Aorta (tissue), 5 donors: ENCODE data around the gene CAP2. TPM values are rescaled to one million over a fixed set of nuclear protein-coding genes. Genes with fewer than 3 reads are reported as not detected.
"Not testable (repeated sequence)": the region's sequence is repeated elsewhere in the genome, so short reads cannot be mapped to it uniquely, and the experiment has no call there.

Experiments
- ATAC-seq: fragments of 200-7000 bp; cut with Tn5 transposase; one replicate; pipeline ENCODE4 v1.9.1; 2022; ENCODE audit warnings: moderate library complexity; ENCODE audit not compliant: low FRiP score
- DNase-seq, 2 donors: peaks; one replicate each; pipeline ENCODE4 v3.0.0-alpha.2; 2020
- H3K27ac ChIP-seq, 2 donors: one replicate each; pipeline ENCODE4 v1.5.1; 2013; ENCODE audit warnings: low read length in 2 of 2, mild to moderate bottlenecking in 2 of 2, moderate library complexity in 2 of 2, control low read depth in 1 of 2, inconsistent platforms in 1 of 2, low read depth in 1 of 2
- H3K27me3 ChIP-seq, 2 donors: one replicate each; pipeline ENCODE4 v1.6.1; 2013; ENCODE audit warnings: control low read depth in 1 of 2, low read length in 1 of 2, mild to moderate bottlenecking in 1 of 2, moderate library complexity in 1 of 2; ENCODE audit not compliant: insufficient read depth in 2 of 2, control insufficient read depth in 1 of 2
- H3K36me3 ChIP-seq, 2 donors: one replicate each; pipeline ENCODE4 v1.6.1; 2013; ENCODE audit warnings: control low read depth in 1 of 2, low read length in 1 of 2, mild to moderate bottlenecking in 1 of 2; ENCODE audit not compliant: insufficient read depth in 2 of 2, control insufficient read depth in 1 of 2
- H3K4me1 ChIP-seq, 2 donors: one replicate each; pipeline ENCODE4 v1.6.1; 2013; ENCODE audit warnings: low read length in 2 of 2, control low read depth in 1 of 2, mild to moderate bottlenecking in 1 of 2, moderate library complexity in 1 of 2; ENCODE audit not compliant: insufficient read depth in 2 of 2, control insufficient read depth in 1 of 2
- H3K4me3 ChIP-seq, 2 donors: one replicate each; pipeline ENCODE4 v1.5.1; 2013; ENCODE audit warnings: low read length in 2 of 2, control low read depth in 1 of 2, mild to moderate bottlenecking in 1 of 2
- H3K9me3 ChIP-seq: one replicate; pipeline ENCODE4 v1.6.1; 2013; ENCODE audit warnings: mild to moderate bottlenecking, low read length; ENCODE audit not compliant: control insufficient read depth
- WGBS, 2 donors: extraction: QIAGEN DNeasy Blood & Tissue Kit; methylation state at CpG; one replicate each; pipeline ENCODE4 v1.1.7; 2013; 5-methylcytosine and 5-hydroxymethylcytosine counted together
- intact Hi-C, 2 donors: fragments of 100-400 bp; cut with DNase I; formaldehyde crosslinking; loops; one replicate each; pipeline versions ENCODE4 v1.14.2 to v1.15.0; 2022
- polyA plus RNA-seq, 2 donors: library from polyadenylated mRNA; stranded (reverse); fragments of 200-250 nt; gene quantifications; one replicate each; pipeline ENCODE4 v1.2.3, GENCODE V29; 2013
- total RNA-seq, 2 donors: library from RNA; stranded (reverse); fragmentation: NEBNext Ultra II Directional; extraction: Animal tissue kit (Norgen Biotek cat#: 25700); gene quantifications; one replicate each; pipeline ENCODE4 v1.2.1, GENCODE V29; 2021
- donor health status: healthy with polysubstance abuse.
- donor health status: Bipolar disorder and iron deficiency.
- donor health status: DM: no; HTN: no; CAD: no.
- donor health status: DM: no; HTN: no; CAD: no.
- donor health status: DM: yes; HTN: yes; CAD: no.

The CAP2 gene
- total and polyA plus RNA-seq, 4 donors = 21.2 to 28.4 (median 24.0) TPM

DNA sequence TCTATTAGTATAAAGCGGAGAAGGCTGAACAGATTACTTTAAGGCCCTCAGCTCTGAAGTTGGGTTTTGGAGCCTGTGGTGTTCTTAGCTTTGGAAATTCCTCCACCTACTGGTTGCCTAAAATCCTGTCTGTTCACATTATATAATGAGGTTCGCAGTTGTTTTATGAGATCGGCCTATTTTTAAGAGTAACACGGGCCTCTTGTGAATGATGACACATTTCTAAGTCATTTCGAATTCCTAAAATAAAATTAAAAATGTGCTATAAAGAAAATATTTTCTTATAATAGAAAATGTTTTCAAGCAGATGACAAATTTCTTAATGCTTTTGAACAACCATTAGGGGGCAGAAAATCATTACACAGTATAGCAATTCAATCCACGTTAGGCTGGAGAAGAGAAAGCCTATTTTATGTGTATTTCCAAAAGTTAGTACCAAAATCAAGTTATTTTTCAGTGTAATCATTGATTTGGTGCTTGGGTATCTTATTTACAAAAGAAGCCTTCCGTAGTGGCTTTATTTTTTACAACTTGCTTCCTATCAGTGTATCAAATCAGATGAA lies 190.9 kb downstream of the CAP2 start:
- DNase-seq = no peak
- Histone ChIP-seq H3K4me3 (no peak overlapping the region), H3K4me1 (no peaks in the 10 kb centered on the region)

DNA sequence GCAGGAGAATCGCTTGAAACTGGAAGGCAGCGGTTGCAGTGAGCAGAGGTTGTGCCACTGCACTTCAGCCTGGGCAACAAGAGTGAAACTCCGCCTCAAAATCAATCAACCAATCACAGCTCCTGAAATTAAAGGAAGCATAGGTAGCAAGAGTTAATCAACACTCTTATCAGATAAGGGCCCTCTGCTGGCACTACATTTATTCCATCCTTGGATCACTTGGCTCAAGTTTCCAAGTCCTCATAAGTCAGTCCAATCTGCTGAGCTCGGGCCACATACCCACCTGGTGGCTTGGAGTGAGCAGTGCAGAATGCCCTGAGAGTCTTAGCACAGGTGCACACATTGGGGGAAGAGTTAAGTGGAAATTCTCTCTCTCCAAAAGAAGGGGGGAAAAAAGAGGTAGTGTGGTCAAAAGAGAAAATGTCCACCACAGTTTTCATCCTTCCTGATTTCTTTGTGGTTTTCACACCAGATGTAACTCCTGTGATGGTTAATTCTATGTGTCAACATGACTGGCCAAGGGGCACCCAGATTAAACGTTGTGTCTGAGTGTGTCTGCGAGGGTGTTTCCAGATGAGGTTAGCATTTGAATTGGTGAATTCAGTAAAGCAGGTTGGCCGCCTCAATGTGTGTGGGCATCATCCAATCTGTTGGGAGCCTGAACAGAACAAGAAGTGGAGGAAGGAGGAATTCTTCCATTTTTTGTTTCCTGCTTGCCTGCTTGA lies 192.5 kb downstream of the CAP2 start:
- no peaks in the 10 kb centered on the region for H3K9me3 ChIP-seq
- no peaks in the 10 kb centered on the region for H3K27me3 ChIP-seq
- no peak overlapping the region for H3K4me3 ChIP-seq
- no peak overlapping the region for H3K27ac ChIP-seq
- no peaks in the 10 kb centered on the region for H3K4me1 ChIP-seq
- H3K36me3 ChIP-seq = no peaks in the 10 kb centered on the region
- ATAC-seq (no peak), DNase-seq (no peak)
- intact Hi-C loops = loop anchor here (2.0 kb wide), 2 partner anchors 219 to 429 kb away; no protein-coding TSS in a partner anchor
- WGBS, 2 donors = 76 to 77% methylated on average over 7 of the region's 7 CpGs

More for the DNA sequence above, 190.9 kb downstream of the CAP2 start:
- Histone ChIP-seq H3K27ac (peak overlapping the region in 1 of 2 donors; percentile 57), H3K9me3 (no peaks in the 10 kb centered on the region), H3K27me3 (no peaks in the 10 kb centered on the region), H3K36me3 (no peaks in the 10 kb centered on the region)
- ATAC-seq = peak; percentile 93
- intact Hi-C loops = loop anchor here (2.0 to 5.0 kb wide), 3 partner anchors 220 to 428 kb away; partner anchors contain the start of gene RBM24 (in 2 of the 2)
- 2 to 3% methylated on average over 7 of the region's 7 CpGs for WGBS, 2 donors

- WGBS, 2 donors = 93 to 94% methylated on average over 13 of the region's 13 CpGs
- ATAC-seq = not testable (repeated sequence)
These were observed 193.2 kb downstream of the CAP2 start for GRCh38 chr6:17586623-17587022.

GRCh38 chr6:17588011-17588410 lies 194.6 kb downstream of the CAP2 start:
- no peak for ATAC-seq
- Histone ChIP-seq H3K36me3 (no peaks in the 10 kb centered on the region), H3K27me3 (no peaks in the 10 kb centered on the region), H3K4me3 (no peak overlapping the region), H3K4me1 (no peaks in the 10 kb centered on the region), H3K9me3 (no peaks in the 10 kb centered on the region), H3K27ac (no peak overlapping the region)
- DNase-seq = no peak
- intact Hi-C loops = no loop called here
- 86 to 90% methylated on average over 6 of the region's 6 CpGs for WGBS, 2 donors

More at GRCh38 chr6:17586623-17587022, 193.2 kb downstream of the CAP2 start:
- H3K27me3 ChIP-seq, H3K27ac ChIP-seq, H3K4me1 ChIP-seq, H3K36me3 ChIP-seq, DNase-seq, H3K9me3 ChIP-seq, H3K4me3 ChIP-seq, intact Hi-C loops: not testable (repeated sequence)

DNA sequence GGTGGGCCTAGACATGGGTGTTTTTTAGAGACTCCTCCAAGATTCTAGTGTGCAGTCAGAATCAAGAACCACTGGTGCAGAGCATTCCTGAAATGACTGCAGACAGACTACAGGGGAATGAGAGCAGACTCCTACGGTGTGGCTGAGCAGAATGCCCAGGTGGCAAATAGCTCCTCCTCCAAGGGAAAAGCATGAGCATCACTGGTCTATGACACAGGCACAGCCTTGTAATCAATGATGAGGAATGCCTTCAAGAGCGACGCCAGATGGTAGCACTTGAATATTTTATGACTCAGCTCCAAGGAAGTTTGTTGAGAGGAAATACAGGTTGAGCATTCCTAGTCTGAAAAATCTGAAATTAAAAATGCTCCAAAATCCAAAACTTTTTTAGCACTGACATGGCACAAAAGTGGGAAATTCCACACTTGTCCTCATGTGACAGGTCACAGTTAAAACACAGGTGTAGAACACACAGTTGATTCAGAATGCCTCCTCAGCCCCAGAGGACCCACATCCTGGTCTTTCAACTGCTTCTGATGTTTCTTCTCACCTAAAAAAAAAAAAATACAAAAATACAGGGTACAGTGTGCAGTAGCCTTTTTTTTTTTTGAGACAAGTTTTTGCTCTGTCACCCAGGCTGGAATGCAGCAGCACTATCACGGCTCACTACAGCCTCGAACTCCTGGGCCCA lies 196.2 kb downstream of the CAP2 start:
- Histone ChIP-seq H3K4me3 (no peak overlapping the region), H3K4me1 (no peaks in the 10 kb centered on the region), H3K27me3 (no peaks in the 10 kb centered on the region), H3K27ac (no peak overlapping the region), H3K36me3 (no peaks in the 10 kb centered on the region), H3K9me3 (no peaks in the 10 kb centered on the region)
- ATAC-seq (no peak), DNase-seq (no peak)
- intact Hi-C loops = no loop called here
- WGBS, 2 donors = 75 to 80% methylated on average over 5 of the region's 5 CpGs

DNA sequence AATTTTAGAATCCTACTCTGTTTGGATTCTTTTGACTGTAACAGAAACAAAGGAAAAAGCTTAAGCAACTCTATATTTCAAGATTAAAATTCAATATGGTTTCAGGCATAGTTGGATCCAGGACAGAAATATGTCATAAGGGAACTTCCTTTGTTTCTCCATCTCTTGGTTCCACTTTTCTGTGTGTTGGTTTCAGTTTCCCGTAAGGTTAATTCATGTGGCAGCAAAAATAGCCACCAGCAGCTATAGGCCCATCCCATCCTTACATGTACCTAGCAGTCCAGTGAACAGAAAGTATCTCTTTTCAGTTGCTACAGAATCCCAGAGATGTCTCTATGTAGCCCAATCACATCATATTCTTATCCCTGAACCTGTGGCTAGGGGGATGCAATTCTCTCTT lies 197.9 kb downstream of the CAP2 start:
- Histone ChIP-seq H3K36me3 (no peaks in the 10 kb centered on the region), H3K4me1 (no peaks in the 10 kb centered on the region), H3K27me3 (no peaks in the 10 kb centered on the region), H3K4me3 (no peak overlapping the region), H3K27ac (no peak overlapping the region), H3K9me3 (no peaks in the 10 kb centered on the region)
- intact Hi-C loops = no loop called here
- WGBS, 2 donors = 72 to 87% methylated on average over 1 of the region's 1 CpG
- DNase-seq = no peak
- ATAC-seq = no peak

DNA sequence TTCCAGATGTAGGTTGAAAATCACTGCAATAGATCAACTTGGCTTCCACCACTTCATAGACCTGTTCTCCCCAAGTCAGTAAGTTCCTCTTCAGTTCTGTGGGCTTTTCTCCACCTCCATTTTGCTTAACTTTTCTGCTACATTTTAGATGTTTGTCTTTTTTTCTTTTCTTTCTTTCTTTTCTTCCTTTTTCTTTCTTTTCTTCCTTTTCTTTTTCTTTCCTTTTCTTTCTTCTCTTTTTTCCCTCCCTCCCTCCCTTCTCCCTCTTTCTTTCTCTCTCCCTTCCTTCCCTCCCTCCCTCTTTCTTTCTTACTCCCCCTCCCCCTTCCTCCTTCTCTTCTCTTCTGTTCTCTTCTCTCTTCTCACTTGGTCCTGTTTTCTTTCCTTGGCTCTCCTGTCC lies 199.9 kb downstream of the CAP2 start:
- no peak for DNase-seq
- no peaks in the 10 kb centered on the region for H3K4me1 ChIP-seq
- H3K9me3 ChIP-seq = no peaks in the 10 kb centered on the region
- intact Hi-C loops = no loop called here
- H3K36me3 ChIP-seq = no peaks in the 10 kb centered on the region
- H3K4me3 ChIP-seq = no peak overlapping the region
- H3K27ac ChIP-seq = no peak overlapping the region
- ATAC-seq = no peak
- H3K27me3 ChIP-seq = no peaks in the 10 kb centered on the region

DNA sequence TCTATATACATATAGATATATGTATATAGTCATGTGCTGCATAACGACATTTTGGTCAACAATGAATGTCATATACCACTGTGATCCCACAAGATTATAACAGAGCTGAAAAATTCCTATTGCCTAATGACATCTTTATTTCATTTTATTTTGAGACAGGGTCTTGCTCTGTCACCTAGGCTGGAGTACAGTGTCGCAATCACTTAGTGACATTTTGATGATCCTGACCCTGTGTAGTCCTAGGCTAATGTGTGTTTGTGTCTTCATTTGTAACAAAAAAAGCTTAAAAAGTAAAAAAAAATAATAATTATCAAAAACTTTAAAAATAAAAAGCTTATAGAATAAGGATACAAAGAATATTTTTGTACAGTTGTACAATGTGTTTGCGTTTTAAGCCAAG lies 202.7 kb downstream of the CAP2 start:
- Histone ChIP-seq H3K27ac (no peak overlapping the region), H3K27me3 (no peaks in the 10 kb centered on the region), H3K9me3 (no peaks in the 10 kb centered on the region), H3K4me3 (no peak overlapping the region), H3K36me3 (no peaks in the 10 kb centered on the region), H3K4me1 (no peaks in the 10 kb centered on the region)
- no peak for DNase-seq
- intact Hi-C loops = no loop called here
- no peak for ATAC-seq
- WGBS, 2 donors = 95 to 96% methylated on average over 3 of the region's 3 CpGs
